Heart left ventricle (tissue), 16 donors: ENCODE measurements around the gene SNAP25. TPM values are rescaled to one million over a fixed set of nuclear protein-coding genes. Genes with fewer than 3 reads are reported as not detected.

ENCODE experiments used
- ATAC-seq, 4 donors: fragments of 200-7000 bp; cut with Tn5 transposase; one replicate each; pipeline ENCODE4 v1.9.1; 2020 to 2022; ENCODE audit warnings: moderate library complexity in 4 of 4, mild to moderate bottlenecking in 3 of 4, moderate number of reproducible peaks in 1 of 4
- DNase-seq, 5 donors: peaks; one replicate each; pipeline ENCODE4 v3.0.0-alpha.2; 2020
- H3K27ac ChIP-seq, 12 donors: fragments of 200-600 bp; sonication (generic) in 4 of 12; one replicate each; pipeline versions ENCODE4 v1.5.0 to v1.8.0; 2016 to 2022; ENCODE audit warnings: mild to moderate bottlenecking in 2 of 12
- H3K27me3 ChIP-seq, 9 donors: fragments of 200-600 bp; sonication (generic) in 2 of 9; one replicate each; pipeline versions ENCODE4 v1.5.1 to v1.8.0; 2016 to 2022; ENCODE audit warnings: mild to moderate bottlenecking in 3 of 9
- H3K36me3 ChIP-seq, 9 donors: fragments of 200-600 bp; sonication (generic) in 2 of 9; one replicate each; pipeline versions ENCODE4 v1.5.0 to v1.8.0; 2018 to 2022; ENCODE audit warnings: mild to moderate bottlenecking in 2 of 9
- H3K4me1 ChIP-seq, 12 donors: fragments of 200-600 bp; sonication (generic) in 4 of 12; one replicate each; pipeline versions ENCODE4 v1.5.0 to v1.8.0; 2016 to 2022; ENCODE audit warnings: mild to moderate bottlenecking in 3 of 12
- H3K4me3 ChIP-seq, 12 donors: fragments of 200-600 bp; sonication (generic) in 4 of 12; one replicate each; pipeline versions ENCODE4 v1.5.0 to v1.8.0; 2017 to 2022; ENCODE audit warnings: mild to moderate bottlenecking in 9 of 12, moderate library complexity in 4 of 12
- H3K9me3 ChIP-seq, 12 donors: fragments of 200-600 bp; sonication (generic) in 4 of 12; one replicate each; pipeline versions ENCODE4 v1.5.0 to v1.8.0; 2016 to 2022; ENCODE audit warnings: mild to moderate bottlenecking in 1 of 12
- POLR2A ChIP-seq, 2 donors: fragments of 450-650 bp; IDR thresholded peaks; one replicate each; pipeline ENCODE4 v1.6.1; 2017; ENCODE audit warnings: antibody characterized with exemption in 2 of 2, mild to moderate bottlenecking in 2 of 2, moderate library complexity in 2 of 2
- WGBS, 4 donors: extraction: QIAGEN DNeasy Blood & Tissue Kit in 2 of 4; methylation state at CpG; one replicate each; pipeline versions ENCODE4 v1.1.5 to v1.1.7; 2013 to 2018; 5-methylcytosine and 5-hydroxymethylcytosine counted together
- intact Hi-C, 10 donors: fragments of 100-400 bp; cut with DNase I; formaldehyde crosslinking; loops; one replicate each; pipeline versions ENCODE4 v1.11.1 to v1.14.2; 2022
- polyA plus RNA-seq, 2 donors: library from polyadenylated mRNA; stranded (reverse); fragments of 200-250 nt; gene quantifications; one replicate each; pipeline ENCODE4 v1.2.3, GENCODE V29; 2013
- total RNA-seq, 9 donors: library from RNA; depleted of rRNA in 2 of 9; stranded (reverse); fragments of >200 nt in 2 of 9; fragmentation: NEBNext Ultra II Directional in 3 of 9; extraction: Animal tissue kit (Norgen Biotek cat#: 25700) in 3 of 9; gene quantifications; one replicate each; pipeline versions ENCODE4 v1.1.0 to v1.2.4, GENCODE V29; 2016 to 2023
- TF ChIP-seq, protein P1 (sequence below), 12 donors: fragments of 200-600 bp; sonication (generic) in 4 of 12; IDR thresholded peaks; one replicate each; pipeline versions ENCODE4 v1.5.0 to v1.8.0; 2018 to 2022; ENCODE audit warnings: antibody characterized with exemption in 12 of 12, mild to moderate bottlenecking in 5 of 12
- donor health status: ischemic (EF 13 %, LVEDD 7.1; RV severe dilation, severe dysfunction).
- donor health status: healthy with polysubstance abuse.
- donor health status: DM: no; HTN: yes; CAD: no.
- donor health status: DM: no; HTN: no; CAD: no.
- donor health status: ischemic (EF 25% LVEDD 6.9; RV normal size, moderate dysfunction).
- donor health status: ischemic (EF 25% LVEDD 5.7; RV mildly dilated, moderate dysfunction).
- donor health status: healthy.
- donor health status: DM: yes; HTN: yes; CAD: no.
- donor health status: ischemic (EF 35%, LVEDD 5.7; RV mildly dilated, moderate dysfunction).
- donor health status: nonischemic (EF 11% LVEDD 7.7; RV severe dilation, severe dysfunction).
- donor health status: DM: yes; HTN: yes; CAD: no.
- donor health status: PGD.
- donor health status: ischemic (EF 29% LVEDD 5.4; RV normal size, mild dysfunction).
- donor health status: nonischemic (EF 23%, LVEDD 6.1; RV moderate dilation, normal function).

SNAP25 gene
- total and polyA plus RNA-seq, 11 donors: 0.10 to 0.91 (median 0.40) TPM; not detected in 5

DNA sequence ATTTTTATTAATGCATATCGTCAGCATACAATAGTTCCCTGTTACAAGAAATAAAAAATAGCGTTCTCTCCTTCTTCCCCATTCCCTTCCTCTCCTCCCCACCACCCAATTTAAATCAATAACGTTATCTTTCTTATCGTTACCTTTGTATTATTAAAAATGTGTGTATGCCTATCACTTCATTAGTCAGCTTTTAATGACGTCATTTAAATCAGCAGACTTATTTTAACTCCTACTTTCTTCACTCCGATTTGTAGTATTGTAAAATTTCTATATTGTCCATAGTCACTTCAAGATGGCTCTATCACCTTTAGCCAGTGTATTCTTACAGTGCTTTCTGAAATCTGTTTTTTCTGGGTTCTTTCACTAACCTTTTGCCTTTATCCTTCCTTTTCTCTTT, 126.3 kb downstream of the SNAP25 start:
- no peak for TF ChIP-seq POLR2A (IDR thresholded peaks at IDR 0.05)
- TF ChIP-seq, protein P1, sequence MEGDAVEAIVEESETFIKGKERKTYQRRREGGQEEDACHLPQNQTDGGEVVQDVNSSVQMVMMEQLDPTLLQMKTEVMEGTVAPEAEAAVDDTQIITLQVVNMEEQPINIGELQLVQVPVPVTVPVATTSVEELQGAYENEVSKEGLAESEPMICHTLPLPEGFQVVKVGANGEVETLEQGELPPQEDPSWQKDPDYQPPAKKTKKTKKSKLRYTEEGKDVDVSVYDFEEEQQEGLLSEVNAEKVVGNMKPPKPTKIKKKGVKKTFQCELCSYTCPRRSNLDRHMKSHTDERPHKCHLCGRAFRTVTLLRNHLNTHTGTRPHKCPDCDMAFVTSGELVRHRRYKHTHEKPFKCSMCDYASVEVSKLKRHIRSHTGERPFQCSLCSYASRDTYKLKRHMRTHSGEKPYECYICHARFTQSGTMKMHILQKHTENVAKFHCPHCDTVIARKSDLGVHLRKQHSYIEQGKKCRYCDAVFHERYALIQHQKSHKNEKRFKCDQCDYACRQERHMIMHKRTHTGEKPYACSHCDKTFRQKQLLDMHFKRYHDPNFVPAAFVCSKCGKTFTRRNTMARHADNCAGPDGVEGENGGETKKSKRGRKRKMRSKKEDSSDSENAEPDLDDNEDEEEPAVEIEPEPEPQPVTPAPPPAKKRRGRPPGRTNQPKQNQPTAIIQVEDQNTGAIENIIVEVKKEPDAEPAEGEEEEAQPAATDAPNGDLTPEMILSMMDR (IDR thresholded peaks at IDR 0.05): no peak
- 85 to 91% (median 90%) methylated on average over 6 of the region's 6 CpGs for WGBS, 4 donors
- H3K4me1 ChIP-seq: no peaks in the 10 kb centered on the region

GRCh38 chr20:10347086-10347880, 128.7 kb downstream of the SNAP25 start:
- peaks cover 0 to 10% (median 0%) of the 10 kb centered on the region in 12 donors for H3K4me1 ChIP-seq
- DNase-seq: no peak
- TF ChIP-seq, protein P1 (IDR thresholded peaks at IDR 0.05): no peak
- no peak for TF ChIP-seq POLR2A (IDR thresholded peaks at IDR 0.05)
- intact Hi-C loops: no loop called here
- H3K36me3 ChIP-seq: no peaks in the 10 kb centered on the region
- H3K27ac ChIP-seq: no peak overlapping the region
- peaks cover 0 to 3% (median 0%) of the 10 kb centered on the region in 9 donors for H3K27me3 ChIP-seq
- peaks cover 0 to 4% (median 0%) of the 10 kb centered on the region in 12 donors for H3K9me3 ChIP-seq
- no peak for ATAC-seq
- no peak overlapping the region for H3K4me3 ChIP-seq
- WGBS, 4 donors: 73 to 82% (median 76%) methylated on average over 3 of the region's 3 CpGs

More for the DNA sequence above, 126.3 kb downstream of the SNAP25 start:
- Histone ChIP-seq H3K9me3 (peaks cover 0 to 4% (median 0%) of the 10 kb centered on the region in 12 donors), H3K4me3 (no peak overlapping the region), H3K27ac (no peak overlapping the region), H3K27me3 (peaks cover 0 to 14% (median 0%) of the 10 kb centered on the region in 9 donors), H3K36me3 (no peaks in the 10 kb centered on the region)
- DNase-seq: no peak
- intact Hi-C loops: no loop called here
- no peak for ATAC-seq

GRCh38 chr20:10349118-10349517, 130.5 kb downstream of the SNAP25 start:
- 69 to 97% (median 88%) methylated on average over 3 of the region's 3 CpGs for WGBS, 4 donors
- DNase-seq (no peak), ATAC-seq (no peak)
- Histone ChIP-seq H3K4me1 (peaks cover 0 to 21% (median 0%) of the 10 kb centered on the region in 12 donors), H3K27me3 (no peaks in the 10 kb centered on the region), H3K27ac (no peak overlapping the region), H3K36me3 (no peaks in the 10 kb centered on the region), H3K9me3 (no peaks in the 10 kb centered on the region), H3K4me3 (no peak overlapping the region)
- intact Hi-C loops: no loop called here
- TF ChIP-seq POLR2A (IDR thresholded peaks at IDR 0.05): no peak
- TF ChIP-seq, protein P1 (IDR thresholded peaks at IDR 0.05): no peak

- Histone ChIP-seq H3K27me3 (no peaks in the 10 kb centered on the region), H3K9me3 (no peaks in the 10 kb centered on the region), H3K27ac (peak overlapping the region in 8 of 12 donors; percentile 26 to 82 (median 50)), H3K4me1 (peaks cover 0 to 21% (median 0%) of the 10 kb centered on the region in 12 donors), H3K36me3 (no peaks in the 10 kb centered on the region), H3K4me3 (no peak overlapping the region)
- ATAC-seq (no peak), DNase-seq (no peak)
- WGBS, 4 donors: 84 to 94% (median 87%) methylated on average over 9 of the region's 9 CpGs
- intact Hi-C loops: loop anchor here in 2 of 10 donors (5.0 to 10.0 kb wide), 2 partner anchors 77 to 216 kb away; no protein-coding TSS in a partner anchor
- no peak for TF ChIP-seq POLR2A (IDR thresholded peaks at IDR 0.05)
- TF ChIP-seq, protein P1 (IDR thresholded peaks at IDR 0.05): no peak
These were observed 131.7 kb downstream of the SNAP25 start for GRCh38 chr20:10350188-10350842.
